ENCODE measurements around the gene RABGAP1L. TPM values are rescaled to one million over a fixed set of nuclear protein-coding genes. Genes with fewer than 3 reads are reported as not detected.

RABGAP1L gene
- total and polyA plus RNA-seq, 10 of the 15 experiments (the other 5 are each of a cell fraction or from before 2014, with no cell fraction given), result 5.8 to 194 (median 113) TPM

DNA sequence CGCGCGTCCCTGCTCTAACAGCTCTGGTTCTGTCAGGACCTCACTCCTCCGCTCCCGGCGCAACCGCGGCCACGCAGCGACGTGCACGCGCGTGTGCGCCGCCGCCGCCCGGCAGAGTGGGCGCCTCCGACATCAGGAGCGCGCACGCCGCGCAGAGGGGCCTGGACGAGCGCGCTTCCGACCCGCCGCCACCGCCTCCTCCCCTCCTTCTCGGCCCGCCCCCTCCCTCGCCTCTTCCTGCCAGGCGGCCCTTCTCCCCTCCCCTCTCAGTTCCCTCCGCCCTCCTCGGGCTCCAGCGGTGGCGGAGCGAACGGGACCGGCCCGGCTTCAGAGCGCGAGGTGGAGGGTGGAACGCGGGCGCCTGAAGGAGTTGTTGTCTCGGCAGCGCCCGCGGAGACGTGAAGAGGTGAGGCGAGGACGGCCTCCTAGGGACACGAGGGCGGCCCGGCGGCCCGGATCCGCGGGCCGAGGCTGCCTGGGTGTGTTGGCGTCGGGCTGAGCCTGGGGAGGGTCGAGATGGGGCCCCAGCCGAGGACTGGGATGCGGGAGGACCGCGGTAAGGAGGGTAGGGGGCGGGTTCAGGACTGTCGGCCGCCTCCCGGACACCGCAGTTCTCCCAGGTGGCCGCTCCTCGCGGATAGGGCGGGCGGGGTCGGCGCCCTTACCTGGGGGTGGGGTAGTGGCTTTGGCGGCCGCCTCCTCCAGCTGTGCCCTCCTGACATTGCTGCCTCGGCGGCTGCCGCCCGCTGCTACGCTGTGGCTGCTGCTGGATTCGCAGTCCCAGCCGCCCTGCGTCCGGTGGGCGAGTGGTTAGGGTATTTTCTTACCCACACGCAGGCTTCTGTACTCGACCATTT, at the start of gene RABGAP1L (continued):
- TF ChIP-seq, protein P1, sequence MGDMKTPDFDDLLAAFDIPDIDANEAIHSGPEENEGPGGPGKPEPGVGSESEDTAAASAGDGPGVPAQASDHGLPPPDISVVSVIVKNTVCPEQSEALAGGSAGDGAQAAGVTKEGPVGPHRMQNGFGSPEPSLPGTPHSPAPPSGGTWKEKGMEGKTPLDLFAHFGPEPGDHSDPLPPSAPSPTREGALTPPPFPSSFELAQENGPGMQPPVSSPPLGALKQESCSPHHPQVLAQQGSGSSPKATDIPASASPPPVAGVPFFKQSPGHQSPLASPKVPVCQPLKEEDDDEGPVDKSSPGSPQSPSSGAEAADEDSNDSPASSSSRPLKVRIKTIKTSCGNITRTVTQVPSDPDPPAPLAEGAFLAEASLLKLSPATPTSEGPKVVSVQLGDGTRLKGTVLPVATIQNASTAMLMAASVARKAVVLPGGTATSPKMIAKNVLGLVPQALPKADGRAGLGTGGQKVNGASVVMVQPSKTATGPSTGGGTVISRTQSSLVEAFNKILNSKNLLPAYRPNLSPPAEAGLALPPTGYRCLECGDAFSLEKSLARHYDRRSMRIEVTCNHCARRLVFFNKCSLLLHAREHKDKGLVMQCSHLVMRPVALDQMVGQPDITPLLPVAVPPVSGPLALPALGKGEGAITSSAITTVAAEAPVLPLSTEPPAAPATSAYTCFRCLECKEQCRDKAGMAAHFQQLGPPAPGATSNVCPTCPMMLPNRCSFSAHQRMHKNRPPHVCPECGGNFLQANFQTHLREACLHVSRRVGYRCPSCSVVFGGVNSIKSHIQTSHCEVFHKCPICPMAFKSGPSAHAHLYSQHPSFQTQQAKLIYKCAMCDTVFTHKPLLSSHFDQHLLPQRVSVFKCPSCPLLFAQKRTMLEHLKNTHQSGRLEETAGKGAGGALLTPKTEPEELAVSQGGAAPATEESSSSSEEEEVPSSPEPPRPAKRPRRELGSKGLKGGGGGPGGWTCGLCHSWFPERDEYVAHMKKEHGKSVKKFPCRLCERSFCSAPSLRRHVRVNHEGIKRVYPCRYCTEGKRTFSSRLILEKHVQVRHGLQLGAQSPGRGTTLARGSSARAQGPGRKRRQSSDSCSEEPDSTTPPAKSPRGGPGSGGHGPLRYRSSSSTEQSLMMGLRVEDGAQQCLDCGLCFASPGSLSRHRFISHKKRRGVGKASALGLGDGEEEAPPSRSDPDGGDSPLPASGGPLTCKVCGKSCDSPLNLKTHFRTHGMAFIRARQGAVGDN (IDR thresholded peaks at IDR 0.05), result no peak
- TF ChIP-seq SMAD5 (IDR thresholded peaks at IDR 0.05; ENCODE audit: low read depth) (peak; percentile 72; the same call in 1 of the 2 replicates), SMARCA5 (IDR thresholded peaks at IDR 0.05) (peak; percentile 49; the same call in 1 of the 2 replicates), RUNX3 (IDR thresholded peaks at IDR 0.05; ENCODE audit: low read length) (peak; percentile 59), SMAD1 (IDR thresholded peaks at IDR 0.05; ENCODE audit: low read depth, partially characterized antibody) (no peak), MAX (IDR thresholded peaks at IDR 0.05; ENCODE audit: low read depth, low read length) (0 out of 2 replicates have a peak, but pooled peaks have one; percentile 19), NKRF (conservative IDR thresholded peaks at IDR 0.05) (no peak; the same call in 1 of the 2 replicates), RAD21 (IDR thresholded peaks at IDR 0.05; ENCODE audit: insufficient read depth, low read depth, low read length) (0 out of 2 replicates have a peak, but pooled peaks have one; percentile 6), NFYA (IDR thresholded peaks at IDR 0.05; ENCODE audit: borderline replicate concordance, low read depth, low read length) (no peak), CEBPB (IDR thresholded peaks at IDR 0.05; ENCODE audit: borderline replicate concordance in 1 of 2, low read depth in 2 of 2, low read length in 2 of 2) (no peak), NR2F1 (conservative IDR thresholded peaks at IDR 0.05) (peak; percentile 12; the same call in 1 of the 2 replicates), BACH1 (IDR thresholded peaks at IDR 0.05; ENCODE audit: borderline replicate concordance) (peak; percentile 74; the same call in 1 of the 2 replicates), TCF3 (IDR thresholded peaks at IDR 0.05; ENCODE audit: borderline replicate concordance, insufficient read depth, low read depth, low read length) (peak; percentile 13; the same call in 1 of the 2 replicates)
- TF ChIP-seq, protein P2, sequence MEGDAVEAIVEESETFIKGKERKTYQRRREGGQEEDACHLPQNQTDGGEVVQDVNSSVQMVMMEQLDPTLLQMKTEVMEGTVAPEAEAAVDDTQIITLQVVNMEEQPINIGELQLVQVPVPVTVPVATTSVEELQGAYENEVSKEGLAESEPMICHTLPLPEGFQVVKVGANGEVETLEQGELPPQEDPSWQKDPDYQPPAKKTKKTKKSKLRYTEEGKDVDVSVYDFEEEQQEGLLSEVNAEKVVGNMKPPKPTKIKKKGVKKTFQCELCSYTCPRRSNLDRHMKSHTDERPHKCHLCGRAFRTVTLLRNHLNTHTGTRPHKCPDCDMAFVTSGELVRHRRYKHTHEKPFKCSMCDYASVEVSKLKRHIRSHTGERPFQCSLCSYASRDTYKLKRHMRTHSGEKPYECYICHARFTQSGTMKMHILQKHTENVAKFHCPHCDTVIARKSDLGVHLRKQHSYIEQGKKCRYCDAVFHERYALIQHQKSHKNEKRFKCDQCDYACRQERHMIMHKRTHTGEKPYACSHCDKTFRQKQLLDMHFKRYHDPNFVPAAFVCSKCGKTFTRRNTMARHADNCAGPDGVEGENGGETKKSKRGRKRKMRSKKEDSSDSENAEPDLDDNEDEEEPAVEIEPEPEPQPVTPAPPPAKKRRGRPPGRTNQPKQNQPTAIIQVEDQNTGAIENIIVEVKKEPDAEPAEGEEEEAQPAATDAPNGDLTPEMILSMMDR (IDR thresholded peaks at IDR 0.05 in 2 of 3, conservative IDR thresholded peaks at IDR 0.05 in 1 of 3; ENCODE audit: control insufficient read depth in 2 of 3, extremely low read depth in 1 of 3, insufficient read depth in 1 of 3, low read depth in 3 of 3, low read length in 3 of 3), result no peak
- TF ChIP-seq, protein P3, sequence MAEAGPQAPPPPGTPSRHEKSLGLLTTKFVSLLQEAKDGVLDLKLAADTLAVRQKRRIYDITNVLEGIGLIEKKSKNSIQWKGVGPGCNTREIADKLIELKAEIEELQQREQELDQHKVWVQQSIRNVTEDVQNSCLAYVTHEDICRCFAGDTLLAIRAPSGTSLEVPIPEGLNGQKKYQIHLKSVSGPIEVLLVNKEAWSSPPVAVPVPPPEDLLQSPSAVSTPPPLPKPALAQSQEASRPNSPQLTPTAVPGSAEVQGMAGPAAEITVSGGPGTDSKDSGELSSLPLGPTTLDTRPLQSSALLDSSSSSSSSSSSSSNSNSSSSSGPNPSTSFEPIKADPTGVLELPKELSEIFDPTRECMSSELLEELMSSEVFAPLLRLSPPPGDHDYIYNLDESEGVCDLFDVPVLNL (IDR thresholded peaks at IDR 0.05; ENCODE audit: low read depth, low read length), result no peak
- TF ChIP-seq, protein P4, sequence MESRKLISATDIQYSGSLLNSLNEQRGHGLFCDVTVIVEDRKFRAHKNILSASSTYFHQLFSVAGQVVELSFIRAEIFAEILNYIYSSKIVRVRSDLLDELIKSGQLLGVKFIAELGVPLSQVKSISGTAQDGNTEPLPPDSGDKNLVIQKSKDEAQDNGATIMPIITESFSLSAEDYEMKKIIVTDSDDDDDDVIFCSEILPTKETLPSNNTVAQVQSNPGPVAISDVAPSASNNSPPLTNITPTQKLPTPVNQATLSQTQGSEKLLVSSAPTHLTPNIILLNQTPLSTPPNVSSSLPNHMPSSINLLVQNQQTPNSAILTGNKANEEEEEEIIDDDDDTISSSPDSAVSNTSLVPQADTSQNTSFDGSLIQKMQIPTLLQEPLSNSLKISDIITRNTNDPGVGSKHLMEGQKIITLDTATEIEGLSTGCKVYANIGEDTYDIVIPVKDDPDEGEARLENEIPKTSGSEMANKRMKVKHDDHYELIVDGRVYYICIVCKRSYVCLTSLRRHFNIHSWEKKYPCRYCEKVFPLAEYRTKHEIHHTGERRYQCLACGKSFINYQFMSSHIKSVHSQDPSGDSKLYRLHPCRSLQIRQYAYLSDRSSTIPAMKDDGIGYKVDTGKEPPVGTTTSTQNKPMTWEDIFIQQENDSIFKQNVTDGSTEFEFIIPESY (IDR thresholded peaks at IDR 0.05), result no peak

All from GM12878 (cell line).